Stimulated activated CD8-positive, alpha-beta memory T cell treated with anti-CD3 and anti-CD28 coated beads, Interleukin-2, amount 100 ng/mL, for 48 hours (primary cell): Measurements from ENCODE around the gene NCOA6.
"Not testable (repeated sequence)": the region's sequence is repeated elsewhere in the genome, so short reads cannot be mapped to it uniquely, and the experiment has no call there.

Source experiments
- DNase-seq, 2 donors: peaks; one replicate each; pipeline ENCODE4 v3.0.0-alpha.2; 2020; ENCODE audit warnings: low read depth in 2 of 2

The NCOA6 gene

DNA sequence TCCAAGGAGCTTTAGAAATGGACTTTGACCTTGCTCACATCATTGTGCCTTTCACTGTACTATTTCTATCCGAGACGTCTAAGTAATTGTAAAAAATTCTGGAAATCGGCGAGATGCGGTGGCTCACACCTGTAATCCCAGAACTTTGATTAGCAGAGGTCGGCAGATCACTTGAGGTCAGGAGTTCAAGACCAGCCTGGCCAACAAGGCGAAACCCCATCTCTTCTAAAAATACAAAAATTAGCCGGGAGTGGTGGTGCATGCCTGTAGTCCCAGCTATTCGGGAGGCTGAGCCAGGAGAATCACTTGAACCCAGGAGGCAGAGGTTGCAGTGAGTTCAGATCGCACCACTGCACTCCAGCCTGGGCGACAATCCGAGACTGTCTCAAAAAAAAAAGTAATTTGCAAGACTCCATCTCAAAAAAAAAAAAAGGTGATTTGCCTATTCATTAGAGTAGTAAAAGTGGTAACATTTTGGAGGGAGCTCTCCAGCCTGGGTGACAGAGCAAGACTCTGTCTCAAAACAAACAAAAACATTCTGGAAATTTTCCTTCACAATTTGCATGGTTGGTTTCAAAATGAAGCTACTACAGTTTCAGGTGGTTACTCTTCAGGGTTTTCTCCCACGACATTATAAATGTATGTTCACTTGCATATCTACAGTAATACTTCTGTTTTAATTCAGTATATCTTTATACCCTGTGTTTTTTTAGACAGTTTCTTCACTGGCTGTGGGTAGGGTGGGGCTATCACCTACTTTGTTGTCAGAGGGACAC is 106.0 kb downstream of the NCOA6 start:
- not testable (repeated sequence) for DNase-seq

DNA sequence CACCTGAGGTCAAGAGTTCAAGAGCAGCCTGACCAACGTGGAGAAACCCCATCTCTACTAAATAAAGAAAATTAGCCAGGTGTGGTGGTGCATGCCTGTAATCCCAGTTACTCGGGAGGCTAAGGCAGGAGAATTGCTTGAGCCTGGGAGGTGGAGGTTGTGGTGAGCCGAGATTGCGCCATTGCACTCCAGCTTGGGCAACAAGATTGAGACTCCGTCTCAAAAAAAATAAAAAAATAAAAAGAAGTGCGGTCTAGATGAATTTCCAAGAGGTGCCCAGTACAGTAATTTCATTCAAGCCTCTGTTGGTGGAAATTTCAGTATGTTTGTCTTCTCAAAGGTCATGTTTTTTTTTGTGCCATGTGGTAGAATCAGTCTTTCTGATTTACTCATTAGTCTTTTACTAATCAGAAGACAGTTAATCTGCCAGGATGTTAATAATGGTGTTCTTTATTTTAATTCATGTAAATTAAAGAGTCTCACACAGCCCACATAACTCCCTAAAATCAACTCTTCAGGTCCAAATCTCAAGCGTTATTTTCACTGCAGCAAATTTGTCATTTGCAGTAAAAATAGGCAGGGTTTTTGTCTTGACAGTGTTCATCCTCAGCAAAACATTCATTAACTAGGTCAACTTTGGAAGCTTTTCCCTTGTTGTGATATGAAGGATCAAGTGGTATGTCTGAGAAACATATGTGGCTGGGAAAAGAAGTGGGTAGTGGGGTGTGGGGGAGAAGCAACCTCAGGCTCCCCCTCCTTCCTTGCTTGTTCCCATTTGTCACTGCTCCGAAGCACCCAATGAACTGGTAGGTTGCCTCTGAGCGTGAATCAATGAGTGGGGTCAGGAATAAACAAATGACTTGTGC is 108.0 kb downstream of the NCOA6 start:
- DNase-seq = no peak

GRCh38 chr20:34716921-34717229 is 108.6 kb downstream of the NCOA6 start:
- DNase-seq = no peak

DNA sequence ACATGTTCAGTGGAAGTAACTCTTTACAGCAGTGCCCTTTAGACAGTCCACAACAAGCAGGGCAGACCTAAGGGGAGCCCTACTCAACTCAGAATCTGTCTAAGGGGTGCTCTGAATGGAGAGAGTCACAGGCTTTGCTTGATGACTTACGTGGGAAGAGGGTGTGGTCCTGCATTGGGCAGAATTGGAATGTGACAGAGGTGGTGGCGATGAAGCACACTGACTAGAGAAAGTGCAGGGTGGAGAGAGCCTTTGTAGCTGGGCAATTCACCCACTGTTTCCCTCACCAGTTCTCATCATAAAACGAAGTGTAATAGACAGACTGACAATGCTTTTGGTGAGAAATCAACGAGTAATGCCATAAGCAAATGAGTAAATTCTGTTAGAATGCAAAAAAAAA is 110.1 kb downstream of the NCOA6 start:
- no peak for DNase-seq

DNA sequence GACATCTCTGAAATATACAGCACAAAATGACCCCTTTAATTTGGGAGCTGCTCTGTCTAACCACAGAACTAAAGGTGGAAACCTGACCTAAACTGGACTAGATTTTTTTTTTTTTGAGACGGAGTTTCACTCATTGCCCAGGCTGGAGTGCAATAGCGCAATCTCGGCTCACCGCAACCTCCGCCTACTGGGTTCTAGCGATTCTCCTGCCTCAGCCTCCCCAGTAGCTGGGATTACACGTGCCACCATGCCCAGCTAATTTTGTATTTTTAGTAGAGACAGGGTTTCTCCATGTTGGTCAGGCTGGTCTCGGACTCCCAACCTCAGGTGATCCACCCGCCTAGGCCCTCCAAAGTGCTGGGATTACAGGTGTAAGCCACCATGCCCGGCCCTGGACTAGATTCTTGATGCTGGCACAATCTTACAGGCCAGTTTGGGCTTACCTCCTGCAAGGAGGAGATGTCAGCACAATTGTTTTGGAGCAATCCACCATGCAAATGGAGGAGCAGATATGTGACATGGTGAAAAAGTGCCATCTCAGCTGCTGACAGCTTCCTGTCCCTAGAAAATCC is 111.4 kb downstream of the NCOA6 start:
- DNase-seq = not testable (repeated sequence)

GRCh38 chr20:34713194-34713943 is 112.1 kb downstream of the NCOA6 start:
- DNase-seq = no peak

DNA sequence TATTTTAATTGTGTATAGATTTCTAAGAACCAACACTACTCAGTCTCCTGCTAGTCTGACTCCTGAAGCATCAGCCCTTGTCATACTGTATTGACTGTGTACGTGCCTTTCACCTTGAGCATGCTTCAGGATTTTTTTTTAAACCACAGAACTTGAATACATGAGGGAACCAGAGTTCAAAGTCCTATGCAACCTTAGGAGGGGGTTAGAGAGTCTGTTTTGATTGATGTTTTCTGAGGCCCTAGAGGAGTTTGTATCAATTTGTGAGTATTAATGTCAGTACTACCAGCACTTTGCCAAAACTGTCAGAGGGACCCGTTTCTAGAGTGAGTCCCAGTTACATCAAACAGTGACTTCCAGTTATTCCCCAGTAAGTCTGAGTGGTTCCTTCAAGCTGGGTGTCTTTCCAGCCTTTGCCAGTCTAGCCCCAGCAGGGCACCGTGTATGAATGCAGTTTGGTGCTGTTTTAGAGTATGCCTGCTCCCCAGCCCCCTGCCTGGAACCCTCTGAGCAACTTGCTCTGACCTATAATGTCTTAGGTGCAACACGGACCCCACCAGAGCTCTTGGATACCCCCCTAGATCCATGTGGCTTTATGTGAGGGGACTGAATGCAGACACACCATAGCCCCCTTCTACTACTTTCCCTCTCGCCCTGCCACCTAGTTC is 112.8 kb downstream of the NCOA6 start:
- DNase-seq = no peak

DNA sequence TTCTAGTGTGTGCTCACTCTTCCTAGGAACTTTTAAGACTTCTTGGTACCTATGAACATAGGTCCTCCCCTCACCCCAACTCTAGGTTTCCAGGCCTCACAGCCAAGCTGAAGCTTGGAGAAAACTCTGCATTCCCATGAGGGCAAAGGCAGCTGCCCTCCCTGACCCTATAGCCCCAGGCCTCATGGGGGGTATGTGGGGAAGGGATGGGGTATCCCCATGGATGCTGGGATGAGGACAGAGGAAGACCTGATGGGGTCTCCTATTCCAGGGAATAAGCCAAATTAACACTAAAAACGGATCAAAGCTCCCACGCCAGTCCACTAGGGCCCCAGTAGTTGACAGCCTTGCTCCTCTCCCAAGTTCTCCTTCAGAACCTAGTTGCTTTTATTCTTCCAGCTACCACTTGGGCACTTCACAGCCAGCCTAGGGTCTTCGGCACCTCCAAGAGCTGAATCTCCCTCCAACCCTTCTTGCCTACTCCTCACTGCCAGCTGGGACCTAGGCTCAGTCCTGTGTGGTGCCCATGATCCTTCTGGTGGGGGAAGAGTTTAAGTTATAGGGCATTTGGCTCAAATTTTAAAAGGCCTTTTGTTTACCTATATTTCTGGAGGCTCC is 113.5 kb downstream of the NCOA6 start:
- no peak for DNase-seq

DNA sequence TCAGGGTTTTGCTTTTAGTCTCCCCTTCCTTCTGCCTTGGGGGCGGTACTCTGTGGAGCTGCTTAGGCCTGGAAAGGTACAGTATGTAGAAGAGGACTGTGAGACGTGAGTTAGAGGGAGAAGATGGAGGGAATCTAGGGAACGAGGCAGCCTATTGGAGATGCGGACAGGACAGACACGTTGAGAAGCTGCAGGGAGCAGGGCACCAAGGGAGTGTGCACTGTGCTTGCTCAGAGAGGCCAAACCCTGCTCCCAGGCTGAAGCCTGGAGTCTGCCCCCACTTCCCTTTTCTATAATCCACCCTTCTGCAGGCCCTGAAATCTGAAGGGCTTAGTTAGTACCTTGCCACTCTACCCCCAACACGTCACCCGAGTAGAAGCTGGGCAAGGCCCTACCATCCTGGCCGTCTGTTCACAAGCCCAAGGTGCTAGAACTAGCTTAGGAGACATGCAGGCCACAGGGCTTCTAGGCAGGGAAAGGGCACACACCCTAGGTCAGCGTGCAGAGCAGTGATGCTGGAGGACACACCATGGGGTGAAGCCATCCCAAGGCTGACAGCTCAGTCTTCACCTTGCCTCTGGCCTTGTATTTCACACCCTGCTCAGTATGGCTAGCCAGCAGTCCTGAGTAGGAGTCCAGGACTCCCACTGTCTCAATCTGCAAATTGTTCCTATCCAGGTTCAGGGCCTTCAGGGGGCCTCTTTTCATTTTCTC is 114.4 kb downstream of the NCOA6 start:
- no peak for DNase-seq

GRCh38 chr20:34710568-34710839 is 114.9 kb downstream of the NCOA6 start:
- no peak for DNase-seq

DNA sequence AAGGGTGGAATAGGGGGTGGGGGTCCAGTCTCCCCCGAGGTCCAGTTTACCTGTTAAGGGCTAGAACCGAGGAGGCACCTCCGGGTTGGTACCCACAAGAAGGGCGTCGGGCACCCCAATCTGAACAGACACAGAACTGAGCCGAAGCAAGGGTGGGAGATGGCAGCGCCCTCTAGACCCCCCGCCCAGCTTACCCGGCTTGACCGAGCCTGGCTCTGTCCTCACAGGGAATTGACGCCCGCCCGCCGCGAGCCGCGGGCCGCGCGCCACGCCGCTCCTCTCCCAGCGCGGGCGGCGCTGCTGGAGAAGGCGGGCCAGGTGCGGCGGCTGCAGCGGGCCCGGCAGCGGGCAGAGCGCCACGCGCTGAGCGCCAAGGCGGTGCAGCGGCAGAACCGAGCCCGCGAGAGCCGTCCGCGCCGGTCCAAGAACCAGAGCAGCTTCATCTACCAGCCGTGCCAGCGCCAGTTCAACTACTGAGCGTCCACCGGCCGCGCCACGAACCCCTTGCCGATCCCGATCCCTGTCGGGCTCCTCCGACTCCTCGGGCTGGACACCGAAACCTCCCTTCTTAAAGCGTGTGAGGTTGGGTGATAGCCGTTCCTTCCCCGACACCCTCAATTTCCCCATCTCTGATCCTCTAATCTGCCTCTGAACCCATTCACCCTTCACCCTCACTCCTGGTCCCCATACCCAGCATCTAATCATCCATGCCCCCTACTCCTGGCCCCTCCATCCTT is 115.5 kb downstream of the NCOA6 start:
- DNase-seq = peak; percentile 34 to 61

DNA sequence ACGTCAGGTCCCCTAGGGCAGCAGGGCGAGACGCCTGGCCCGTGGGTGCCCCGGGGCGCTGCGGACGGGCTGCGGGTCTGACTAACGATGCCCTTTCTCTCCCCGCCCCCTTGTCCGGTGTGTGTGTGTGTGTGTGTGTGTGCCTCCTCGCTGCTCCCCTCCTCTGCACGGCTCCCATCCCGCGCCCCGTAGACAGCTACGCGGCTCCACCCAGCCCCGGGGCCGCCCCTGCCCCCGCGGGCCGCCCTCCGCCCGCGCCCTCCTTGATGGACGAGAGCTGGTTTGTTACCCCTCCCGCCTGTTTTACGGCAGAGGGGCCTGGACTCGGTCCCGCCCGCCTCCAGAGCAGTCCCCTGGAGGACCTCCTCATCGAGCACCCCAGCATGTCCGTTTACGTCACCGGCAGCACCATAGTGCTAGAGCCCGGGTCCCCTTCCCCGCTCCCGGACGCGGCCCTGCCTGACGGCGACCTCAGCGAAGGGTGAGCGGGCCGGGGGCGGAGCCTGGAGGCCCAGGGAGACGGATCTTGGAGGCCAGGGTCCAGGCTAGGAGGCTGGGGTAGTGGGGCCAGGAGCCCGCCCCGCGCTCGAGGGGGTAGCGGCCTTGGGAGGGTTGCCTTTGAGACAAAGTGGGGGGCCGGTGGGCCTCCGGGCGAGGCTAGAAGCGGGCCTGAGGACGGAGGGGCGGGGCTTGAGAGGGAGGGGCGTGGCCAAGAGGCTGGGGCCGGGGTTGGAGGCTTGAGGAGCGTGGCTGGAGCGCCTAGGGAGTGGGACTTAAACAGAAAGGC is 116.2 kb downstream of the NCOA6 start:
- DNase-seq = peak; percentile 70 to 83

DNA sequence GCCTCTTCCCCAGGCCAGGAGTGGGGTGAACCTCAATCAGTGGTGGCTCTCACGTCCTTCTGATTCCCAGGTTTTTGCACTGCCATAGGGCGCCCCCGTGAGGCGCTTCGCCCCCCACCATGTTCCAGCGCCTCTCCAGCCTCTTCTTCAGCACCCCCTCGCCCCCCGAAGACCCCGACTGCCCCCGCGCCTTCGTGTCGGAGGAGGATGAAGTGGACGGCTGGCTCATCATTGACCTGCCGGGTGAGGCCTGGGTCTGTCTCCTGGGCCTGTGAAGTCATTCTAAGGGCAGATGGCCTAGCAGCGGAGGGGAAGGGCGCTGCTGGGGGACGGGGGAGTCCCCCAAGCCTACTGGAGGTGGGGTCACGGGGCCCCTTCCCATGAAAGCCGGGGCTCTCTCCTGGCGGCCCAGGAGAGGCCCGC is 116.8 kb downstream of the NCOA6 start:
- peak; percentile 32 to 52 for DNase-seq

- DNase-seq = no peak
These were observed 118.3 kb downstream of the NCOA6 start for GRCh38 chr20:34706912-34707784.

DNA sequence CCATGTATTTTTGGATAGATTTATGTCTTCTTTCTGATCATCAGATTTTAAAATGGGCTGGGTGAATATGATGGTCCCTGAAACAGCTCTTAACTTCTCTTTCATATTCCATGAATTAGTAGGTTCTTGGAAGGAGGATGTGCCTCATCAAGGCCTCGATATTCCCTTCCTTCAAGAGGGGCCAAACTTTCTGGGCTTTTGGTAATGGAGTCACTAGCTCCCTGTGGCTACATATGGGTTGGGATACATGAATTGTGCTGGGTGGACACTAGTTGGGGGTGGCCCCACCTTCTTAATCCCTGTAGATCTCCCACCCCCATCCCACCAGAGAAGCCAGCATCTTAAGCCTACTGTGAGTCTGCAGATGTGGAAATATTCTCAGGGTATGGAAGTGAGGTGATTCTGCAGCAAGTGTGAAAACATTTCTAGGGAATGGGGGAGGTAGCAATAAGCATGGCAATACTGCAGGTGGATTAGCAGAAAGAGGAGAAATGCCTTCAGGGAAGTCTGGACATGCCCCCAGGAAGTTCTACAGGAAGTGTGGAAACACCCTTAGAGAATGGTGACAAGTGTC is 119.1 kb downstream of the NCOA6 start:
- DNase-seq = no peak

- DNase-seq = no peak
These were observed 119.8 kb downstream of the NCOA6 start for GRCh38 chr20:34705397-34706301.

- DNase-seq = no peak
These were observed 120.4 kb downstream of the NCOA6 start for GRCh38 chr20:34705008-34705396.
